Lower lobe of right lung (tissue), 2 donors: ENCODE results near the gene FSTL4. TPM values are rescaled to one million over a fixed set of nuclear protein-coding genes. Genes with fewer than 3 reads are reported as not detected.

Experiments used
- ATAC-seq, 2 donors: fragments of 200-7000 bp; cut with Tn5 transposase; one replicate each; pipeline ENCODE4 v1.9.1; 2020 to 2022; ENCODE audit warnings: mild to moderate bottlenecking in 2 of 2, moderate library complexity in 2 of 2
- DNase-seq: peaks from one replicate; pipeline ENCODE4 v3.0.0-alpha.2; 2020
- H3K27ac ChIP-seq: fragments of 200-600 bp; one replicate; pipeline ENCODE4 v1.8.0; 2022
- H3K27me3 ChIP-seq: fragments of 200-600 bp; one replicate; pipeline ENCODE4 v1.8.0; 2022; ENCODE audit warnings: low read depth
- H3K36me3 ChIP-seq: fragments of 200-600 bp; one replicate; pipeline ENCODE4 v1.8.0; 2022; ENCODE audit warnings: mild to moderate bottlenecking
- H3K4me1 ChIP-seq: fragments of 200-600 bp; one replicate; pipeline ENCODE4 v1.8.0; 2022
- H3K4me3 ChIP-seq: fragments of 200-600 bp; one replicate; pipeline ENCODE4 v1.8.0; 2022; ENCODE audit warnings: mild to moderate bottlenecking
- H3K9me3 ChIP-seq: fragments of 200-600 bp; one replicate; pipeline ENCODE4 v1.8.0; 2022
- CTCF ChIP-seq: fragments of 200-600 bp; IDR thresholded peaks from one replicate; pipeline ENCODE4 v1.8.0; 2022; ENCODE audit warnings: antibody characterized with exemption, mild to moderate bottlenecking
- intact Hi-C: fragments of 100-400 bp; cut with DNase I; formaldehyde crosslinking; loops from one replicate; pipeline ENCODE4 v1.11.0; 2022
- total RNA-seq: library from RNA; stranded (reverse); fragmentation: NEBNext Ultra II Directional; extraction: Animal tissue kit (Norgen Biotek cat#: 25700); gene quantifications from one replicate; pipeline ENCODE4 v1.2.1, GENCODE V29; 2021
- donor health status: DM: no; HTN: yes; CAD: no; lungs with severe emphysema.

Gene FSTL4
- total RNA-seq, 1 donor from 2014 or later, result 1.9 TPM

- Histone ChIP-seq H3K4me3 (no peak overlapping the region), H3K36me3 (no peaks in the 10 kb centered on the region), H3K9me3 (no peaks in the 10 kb centered on the region), H3K27ac (no peak overlapping the region), H3K27me3 (peaks cover 10% of the 10 kb centered on the region), H3K4me1 (no peaks in the 10 kb centered on the region)
- TF ChIP-seq CTCF, result no peak
- intact Hi-C loops, result no loop called here
- DNase-seq, result no peak
- no peak for ATAC-seq
These were observed 136.4 kb downstream of the FSTL4 start for GRCh38 chr5:133475986-133476385.

GRCh38 chr5:133474851-133475590, 137.3 kb downstream of the FSTL4 start:
- H3K4me3 ChIP-seq, result no peak overlapping the region
- no peak for TF ChIP-seq CTCF
- intact Hi-C loops, result no loop called here
- ATAC-seq, result no peak
- no peak overlapping the region for H3K27ac ChIP-seq
- H3K4me1 ChIP-seq, result no peaks in the 10 kb centered on the region
- H3K27me3 ChIP-seq, result peaks cover 10% of the 10 kb centered on the region
- no peak for DNase-seq
- H3K9me3 ChIP-seq, result no peaks in the 10 kb centered on the region
- no peaks in the 10 kb centered on the region for H3K36me3 ChIP-seq

DNA sequence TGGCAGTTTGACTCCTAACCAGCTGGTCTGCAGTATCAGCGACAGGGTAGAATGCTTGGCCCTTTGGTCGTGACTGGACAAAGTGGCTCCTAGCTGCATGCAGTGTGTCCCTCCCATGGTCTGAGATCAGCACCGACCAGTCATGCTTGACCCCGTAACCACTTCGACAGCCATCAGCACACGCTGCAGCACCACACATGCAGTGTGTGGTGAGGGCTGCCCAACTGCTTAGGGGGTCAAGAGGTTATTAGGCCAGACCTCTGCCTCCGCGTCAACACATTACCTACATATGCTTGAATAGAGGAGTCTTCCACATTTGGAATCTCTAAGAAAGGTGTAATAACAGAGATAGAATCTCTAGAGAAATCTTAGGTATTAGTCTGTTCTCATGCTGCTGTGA, 139.1 kb downstream of the FSTL4 start:
- Histone ChIP-seq H3K27me3 (peaks cover 14% of the 10 kb centered on the region), H3K9me3 (no peaks in the 10 kb centered on the region), H3K4me3 (no peak overlapping the region), H3K27ac (no peak overlapping the region), H3K36me3 (no peaks in the 10 kb centered on the region), H3K4me1 (no peaks in the 10 kb centered on the region)
- DNase-seq (no peak), ATAC-seq (no peak)
- no peak for TF ChIP-seq CTCF
- intact Hi-C loops, result no loop called here

DNA sequence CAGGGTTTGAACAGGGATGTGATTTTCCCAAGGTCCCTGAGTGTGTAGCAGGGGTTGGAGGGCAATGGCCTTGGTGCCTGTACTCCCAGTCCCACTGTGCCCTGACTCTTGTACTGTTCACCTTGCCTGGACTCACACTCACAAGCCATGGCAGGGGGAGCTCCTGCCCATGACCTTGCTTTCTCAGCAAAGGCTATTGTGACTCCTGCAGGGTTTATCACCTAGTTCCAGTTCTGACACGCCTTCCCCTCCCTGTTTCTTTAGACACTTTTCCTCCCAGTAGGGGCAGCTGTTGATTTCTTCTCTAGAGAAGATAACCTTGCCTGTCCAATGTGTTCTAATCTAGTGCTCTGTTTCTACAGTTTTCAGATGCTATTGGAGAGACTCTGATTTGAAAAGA, 139.5 kb downstream of the FSTL4 start:
- H3K4me1 ChIP-seq, result no peaks in the 10 kb centered on the region
- no peak for TF ChIP-seq CTCF
- no peak for DNase-seq
- ATAC-seq, result no peak
- intact Hi-C loops, result no loop called here
- no peak overlapping the region for H3K27ac ChIP-seq
- H3K36me3 ChIP-seq, result no peaks in the 10 kb centered on the region
- H3K4me3 ChIP-seq, result no peak overlapping the region
- H3K9me3 ChIP-seq, result no peaks in the 10 kb centered on the region
- H3K27me3 ChIP-seq, result peaks cover 14% of the 10 kb centered on the region

GRCh38 chr5:133471699-133472098, 140.6 kb downstream of the FSTL4 start:
- Histone ChIP-seq H3K4me3 (no peak overlapping the region), H3K27me3 (peaks cover 14% of the 10 kb centered on the region), H3K27ac (no peak overlapping the region), H3K9me3 (no peaks in the 10 kb centered on the region), H3K36me3 (no peaks in the 10 kb centered on the region), H3K4me1 (no peaks in the 10 kb centered on the region)
- no peak for TF ChIP-seq CTCF
- intact Hi-C loops, result no loop called here
- DNase-seq (no peak), ATAC-seq (no peak)
